Activated CD8-positive, alpha-beta memory T cell treated with anti-CD3 and anti-CD28 coated beads for 48 hours (primary cell): ENCODE results near the gene WWOX.

Experiments used
- DNase-seq, 3 experiments: peaks; one replicate each; pipeline ENCODE4 v3.0.0-alpha.2; 2020; ENCODE audit warnings: low read depth in 2 of 3, low spot score in 2 of 3

Gene WWOX

DNA sequence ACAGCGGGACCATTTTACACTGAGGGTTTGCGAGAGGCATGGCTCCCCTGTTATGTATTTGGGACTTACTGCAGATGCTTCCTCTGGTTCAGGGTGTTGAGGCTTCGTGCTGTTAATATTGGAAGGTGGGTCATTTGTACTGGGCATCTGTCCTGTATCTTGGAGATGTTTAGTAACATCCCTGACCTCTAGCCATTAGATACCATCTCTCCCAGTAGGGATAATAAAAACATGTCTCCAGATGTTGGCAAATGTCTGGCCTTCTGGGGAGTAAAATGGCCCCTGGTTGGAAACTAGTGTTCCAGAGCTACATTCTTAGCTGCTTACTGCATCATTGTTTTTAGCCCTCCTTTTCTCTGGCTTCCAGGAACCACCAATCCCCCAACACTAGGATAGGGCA lies 388.0 kb downstream of the WWOX start:
- no peak for DNase-seq

DNA sequence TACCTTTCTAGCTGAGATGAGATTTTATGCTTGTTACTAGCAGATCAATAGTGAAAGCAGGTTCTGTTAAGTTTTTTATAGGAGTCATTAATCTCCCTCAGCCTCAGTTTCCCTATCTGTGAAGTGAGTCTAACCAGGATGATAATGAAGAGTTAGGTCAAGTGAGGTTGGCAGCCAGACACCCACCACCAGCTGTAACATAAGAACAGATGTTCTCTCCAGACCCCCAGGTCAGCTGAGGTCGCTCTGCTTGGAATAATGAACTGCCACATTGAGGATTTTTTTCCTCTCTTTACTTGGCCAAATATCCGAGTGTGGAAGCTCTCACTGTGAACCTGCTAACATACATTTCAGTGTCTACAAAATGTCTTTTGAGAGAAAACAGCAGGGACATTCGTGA lies 389.6 kb downstream of the WWOX start:
- DNase-seq, result no peak

- no peak for DNase-seq
Measured at GRCh38 chr16:78489631-78490030, 390.2 kb downstream of the WWOX start.

DNA sequence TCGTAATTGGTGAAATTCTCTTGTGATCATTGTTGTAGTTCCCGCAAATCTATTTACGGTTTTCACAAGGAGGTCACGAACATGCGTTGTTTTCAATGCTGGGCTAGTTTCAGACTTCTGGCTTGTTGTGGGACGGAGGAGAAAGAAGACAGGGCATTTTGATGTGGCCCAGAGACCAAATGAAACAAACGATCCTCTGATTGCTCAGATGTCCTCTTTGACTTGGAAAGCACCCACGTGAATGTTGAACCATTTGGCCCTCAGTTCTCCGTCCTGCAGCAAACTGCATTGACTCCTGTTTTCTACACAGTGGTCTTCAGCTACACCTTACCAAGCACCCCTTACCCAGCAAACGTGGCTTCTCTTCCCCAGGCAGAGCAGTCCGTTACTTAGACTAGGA lies 391.0 kb downstream of the WWOX start:
- no peak for DNase-seq

GRCh38 chr16:78490847-78491246 lies 391.4 kb downstream of the WWOX start:
- no peak for DNase-seq

- DNase-seq, result no peak
Measured at GRCh38 chr16:78493573-78493972, 394.1 kb downstream of the WWOX start.

GRCh38 chr16:78494105-78494504 lies 394.7 kb downstream of the WWOX start:
- DNase-seq, result no peak

DNA sequence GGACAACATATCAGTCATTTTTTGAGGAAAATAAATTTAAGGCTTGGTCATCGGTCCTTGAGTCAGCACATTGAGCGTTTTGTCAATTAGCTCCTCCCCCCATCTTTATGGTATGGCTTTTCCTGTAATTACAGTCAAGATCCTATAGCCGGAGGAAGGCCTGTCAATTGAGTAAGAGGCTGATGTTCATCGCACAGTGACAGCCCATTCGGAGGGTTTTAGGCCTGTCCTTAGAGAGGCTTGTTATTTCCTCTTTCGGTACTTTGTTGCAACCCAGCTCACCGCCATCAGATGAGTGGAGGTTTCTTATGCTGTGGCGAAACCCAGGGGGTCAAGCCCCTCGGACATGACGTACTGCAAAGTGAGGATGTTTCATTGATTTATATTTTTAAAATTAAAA lies 395.2 kb downstream of the WWOX start:
- no peak for DNase-seq

DNA sequence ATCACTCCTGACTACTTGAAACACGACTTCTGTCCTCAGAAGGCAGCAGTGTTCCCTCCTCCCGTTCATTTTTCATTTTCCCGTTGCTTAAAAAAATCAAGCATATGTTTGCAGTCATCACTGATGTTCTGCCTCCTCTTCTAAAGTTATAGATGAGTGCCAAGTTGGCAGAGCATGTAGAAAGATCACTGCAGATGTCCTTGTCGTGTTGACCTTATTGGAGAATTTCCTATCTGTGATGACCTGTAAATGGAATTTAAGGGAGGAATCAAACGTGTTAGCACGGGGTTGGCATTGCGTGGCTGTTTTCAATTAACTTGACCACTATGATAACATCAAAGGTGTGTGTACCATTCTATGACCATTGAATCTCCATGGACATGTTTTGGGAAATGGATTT lies 396.7 kb downstream of the WWOX start:
- DNase-seq, result no peak

DNA sequence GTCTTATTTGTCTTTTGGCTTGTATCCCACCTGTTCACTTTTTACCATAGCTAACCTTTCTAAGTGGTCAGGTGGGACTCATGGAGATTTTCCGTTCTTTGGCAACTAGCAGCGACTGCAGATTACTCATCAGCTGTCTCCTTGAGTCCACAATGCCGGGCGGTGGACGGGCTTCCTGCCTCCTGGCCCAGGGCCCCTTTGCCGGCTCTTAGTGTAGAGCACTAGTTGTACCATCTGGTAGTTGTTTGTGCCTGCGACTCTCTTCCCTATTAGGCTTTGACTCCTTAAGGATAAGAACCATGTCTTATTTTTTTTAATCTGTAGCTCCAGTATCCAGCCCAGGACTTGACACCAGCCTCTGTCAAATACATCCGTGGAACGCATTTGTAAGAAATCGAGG lies 399.9 kb downstream of the WWOX start:
- DNase-seq, result no peak

- DNase-seq, result no peak
Measured at GRCh38 chr16:78500659-78501270, 401.3 kb downstream of the WWOX start.

DNA sequence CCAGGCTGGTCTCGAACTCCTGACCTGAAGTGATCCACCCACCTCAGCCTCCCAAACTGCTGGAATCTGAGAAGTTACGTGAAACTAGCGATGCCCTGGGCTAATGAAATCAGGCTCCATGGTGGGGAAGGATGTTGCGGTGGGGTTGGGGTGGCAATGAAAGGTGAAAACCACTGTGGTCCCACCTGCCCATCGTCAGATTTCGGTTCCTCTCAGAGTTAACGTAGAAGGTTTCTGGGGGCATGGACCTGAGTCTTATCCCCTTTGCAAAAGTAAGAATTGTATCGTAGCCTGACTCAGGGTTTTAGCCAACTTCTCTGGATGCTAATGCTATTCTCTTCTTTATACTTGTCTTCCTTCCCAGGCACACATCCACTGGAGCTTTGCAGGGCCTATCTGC lies 402.3 kb downstream of the WWOX start:
- no peak for DNase-seq

GRCh38 chr16:78502812-78503350 lies 403.4 kb downstream of the WWOX start:
- DNase-seq, result no peak

GRCh38 chr16:78503602-78504001 lies 404.1 kb downstream of the WWOX start:
- DNase-seq, result peak in 1 of 3 experiments; percentile 31

- no peak for DNase-seq
Measured at GRCh38 chr16:78504401-78504851, 405.0 kb downstream of the WWOX start.

- DNase-seq, result no peak
Measured at GRCh38 chr16:78505036-78505435, 405.6 kb downstream of the WWOX start.

GRCh38 chr16:78505544-78506366 lies 406.3 kb downstream of the WWOX start:
- DNase-seq, result no peak

- no peak for DNase-seq
Measured at GRCh38 chr16:78506367-78507193, 407.1 kb downstream of the WWOX start.

DNA sequence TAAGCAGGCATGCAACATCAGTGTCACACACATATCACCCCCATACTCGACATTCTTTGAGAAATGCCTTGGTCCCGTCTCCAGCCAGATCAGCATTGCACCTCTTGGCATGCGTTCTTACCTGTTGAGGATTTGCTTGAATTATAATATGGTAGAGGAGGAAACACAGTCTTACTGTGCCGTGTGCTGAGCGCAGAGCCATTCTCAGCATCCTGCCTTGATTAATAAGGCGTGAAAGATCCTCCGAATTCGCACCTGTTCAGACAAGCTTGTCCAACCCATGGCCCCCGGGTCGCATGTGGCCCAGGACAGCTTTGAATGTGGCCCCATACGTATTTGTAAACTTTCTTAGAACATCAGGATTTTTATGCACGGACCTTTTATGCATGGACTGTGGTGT lies 408.1 kb downstream of the WWOX start:
- DNase-seq, result no peak

GRCh38 chr16:78509965-78510364 lies 410.5 kb downstream of the WWOX start:
- DNase-seq, result no peak

GRCh38 chr16:78510496-78510895 lies 411.0 kb downstream of the WWOX start:
- DNase-seq, result no peak

- no peak for DNase-seq
Measured at GRCh38 chr16:78513838-78514237, 414.4 kb downstream of the WWOX start.
